Measurements from ENCODE around the gene LCE3A. TPM values are rescaled to one million over a fixed set of nuclear protein-coding genes. Genes with fewer than 3 reads are reported as not detected.

LCE3A gene
- total RNA-seq, 1 experiment from 2014 or later, result not detected

- CTCF ChIA-PET, result interaction anchor here (0.8 kb wide), 1 partner anchor 9 kb away, joined by 3 read pairs; no protein-coding TSS in a partner anchor
- no TSS peak for BruUV-seq (replicated peaks)
- TF ChIP-seq SIN3A (IDR thresholded peaks at IDR 0.05; ENCODE audit: low read depth) (no peak), CBX3 (IDR thresholded peaks at IDR 0.05; ENCODE audit: low read depth) (no peak), YY1 (IDR thresholded peaks at IDR 0.05; ENCODE audit: extremely low read depth, insufficient replicate concordance, low read depth, low read length) (no peak), ZNF274 (IDR thresholded peaks at IDR 0.05; ENCODE audit: low read depth, low read length) (no peak), EZH2 (IDR thresholded peaks at IDR 0.05) (no peak), CEBPB (IDR thresholded peaks at IDR 0.05; ENCODE audit: low read depth) (no peak), ELF1 (IDR thresholded peaks at IDR 0.05; ENCODE audit: borderline replicate concordance, low read depth) (no peak), FOSL1 (IDR thresholded peaks at IDR 0.05; ENCODE audit: low read depth) (no peak), ZBTB33 (IDR thresholded peaks at IDR 0.05; ENCODE audit: extremely low read depth, insufficient replicate concordance, low read length) (no peak)
These were observed 22.2 kb upstream of the LCE3A start for GRCh38 chr1:152645146-152645545.

GRCh38 chr1:152643945-152644344, 21.0 kb upstream of the LCE3A start:
- intact Hi-C loops (cut with micrococcal nuclease), result no loop called here
- CTCF ChIA-PET, result no interaction called here
- DNase-seq (ENCODE audit: low read depth, low spot score), result no peak
- TF ChIP-seq POLR2AphosphoS5 (IDR thresholded peaks at IDR 0.05; ENCODE audit: low read depth, low read length), result no peak
- TF ChIP-seq SIN3A (IDR thresholded peaks at IDR 0.05; ENCODE audit: low read depth), result no peak
- TF ChIP-seq ZFX (IDR thresholded peaks at IDR 0.05), result no peak
- TF ChIP-seq MAX (IDR thresholded peaks at IDR 0.05), result no peak
- TF ChIP-seq CEBPB (IDR thresholded peaks at IDR 0.05; ENCODE audit: low read depth), result no peak
- TF ChIP-seq REST (IDR thresholded peaks at IDR 0.05; ENCODE audit: low read depth), result no peak

More at GRCh38 chr1:152645146-152645545, 22.2 kb upstream of the LCE3A start:
- Histone ChIP-seq H3K4me1 (ENCODE audit: control insufficient read depth in 1 of 2, insufficient read depth in 2 of 2, low read length in 2 of 2) (no peaks in the 10 kb centered on the region), H4K20me1 (ENCODE audit: insufficient read depth) (no peaks in the 10 kb centered on the region), H3K4me3 (replicated peaks in 1 of 2; ENCODE audit: low read depth in 1 of 2, low read length in 2 of 2) (no peak overlapping the region), H3K79me2 (ENCODE audit: insufficient read depth, low read length) (no peaks in the 10 kb centered on the region), H3K27me3 (ENCODE audit: insufficient read depth, low read length) (peaks cover 39% of the 10 kb centered on the region), H3K9ac (ENCODE audit: low read length) (no peak overlapping the region), H3K4me2 (ENCODE audit: low read length) (no peak overlapping the region), H3K9me3 (ENCODE audit: control insufficient read depth in 1 of 2, insufficient read depth in 1 of 2, low read depth in 1 of 2, low read length in 2 of 2) (no peaks in the 10 kb centered on the region), H3K36me3 (ENCODE audit: control insufficient read depth in 1 of 2, insufficient read depth in 2 of 2, low read length in 2 of 2) (no peaks in the 10 kb centered on the region), H2AFZ (ENCODE audit: low read depth, low read length, poor library complexity, severe bottlenecking) (no peak overlapping the region), H3K9me2 (ENCODE audit: insufficient read depth) (no peaks in the 10 kb centered on the region), H3K27ac (ENCODE audit: low read depth, low read length) (no peak overlapping the region)
- no peak for ATAC-seq
- ChIA-PET POLR2A (no interaction called here), RAD21 (ENCODE audit: low non-redundant PET in 1 of 2, low total read pairs in 2 of 2, uncharacterized antibody in 2 of 2, unreplicated experiment in 2 of 2) (no interaction called here)
- no peak for DNase-seq (ENCODE audit: low read depth, low spot score)
- intact Hi-C loops (cut with micrococcal nuclease), result no loop called here

More at GRCh38 chr1:152643945-152644344, 21.0 kb upstream of the LCE3A start:
- H2AFZ ChIP-seq (ENCODE audit: low read depth, low read length, poor library complexity, severe bottlenecking), result no peak overlapping the region
- no peaks in the 10 kb centered on the region for H3K79me2 ChIP-seq (ENCODE audit: insufficient read depth, low read length)
- H3K27ac ChIP-seq (ENCODE audit: low read depth, low read length), result no peak overlapping the region
- no peaks in the 10 kb centered on the region for H3K9me3 ChIP-seq (ENCODE audit: control insufficient read depth in 1 of 2, insufficient read depth in 1 of 2, low read depth in 1 of 2, low read length in 2 of 2)
- no peaks in the 10 kb centered on the region for H3K36me3 ChIP-seq (ENCODE audit: control insufficient read depth in 1 of 2, insufficient read depth in 2 of 2, low read length in 2 of 2)
- no peak overlapping the region for H3K9ac ChIP-seq (ENCODE audit: low read length)
- no peak overlapping the region for H3K4me2 ChIP-seq (ENCODE audit: low read length)
- no peaks in the 10 kb centered on the region for H3K9me2 ChIP-seq (ENCODE audit: insufficient read depth)
- BruUV-seq (replicated peaks), result no TSS peak
- H3K27me3 ChIP-seq (ENCODE audit: insufficient read depth, low read length), result peaks cover 33% of the 10 kb centered on the region
- RAD21 ChIA-PET (ENCODE audit: low non-redundant PET in 1 of 2, low total read pairs in 2 of 2, uncharacterized antibody in 2 of 2, unreplicated experiment in 2 of 2), result no interaction called here
- H3K4me1 ChIP-seq (ENCODE audit: control insufficient read depth in 1 of 2, insufficient read depth in 2 of 2, low read length in 2 of 2), result no peaks in the 10 kb centered on the region
- no peak overlapping the region for H3K4me3 ChIP-seq (replicated peaks in 1 of 2; ENCODE audit: low read depth in 1 of 2, low read length in 2 of 2)
- POLR2A ChIA-PET, result no interaction called here
- no peak for ATAC-seq
- H4K20me1 ChIP-seq (ENCODE audit: insufficient read depth), result no peaks in the 10 kb centered on the region

Data from HCT116 (cell line).